Hematopoietic multipotent progenitor cell treated with erythropoietin and hydrocortisone succinate and interleukin-3 and kit ligand, for 17 days (in vitro differentiated cells): ENCODE data around the gene CS.
A peak's percentile ranks its signal among the peaks of the same experiment; 100 is the strongest.
"Not testable (repeated sequence)": the region's sequence is repeated elsewhere in the genome, so short reads cannot be mapped to it uniquely, and the experiment has no call there.

Experiments used
- DNase-seq: peaks from one replicate; pipeline ENCODE4 v3.0.0-alpha.2; 2015; ENCODE audit warnings: low spot score

The CS gene

GRCh38 chr12:56299853-56300643 is at the start of gene CS:
Gene CS (minus strand): TSS chr12:56300330. CDS start chr12:56300201, 129 bp downstream.
- DNase-seq, result peak; percentile 99

GRCh38 chr12:56348776-56349175 is 48.6 kb upstream of the CS start:
- DNase-seq, result no peak

- not testable (repeated sequence) for DNase-seq
Measured at GRCh38 chr12:56347255-56347654, 47.1 kb upstream of the CS start.

- no peak for DNase-seq
Measured at GRCh38 chr12:56346675-56347074, 46.5 kb upstream of the CS start.

GRCh38 chr12:56342290-56342689 is 42.2 kb upstream of the CS start:
- DNase-seq, result not testable (repeated sequence)

- no peak for DNase-seq
Measured at GRCh38 chr12:56341616-56342015, 41.5 kb upstream of the CS start.

GRCh38 chr12:56339158-56339422 is 39.0 kb upstream of the CS start:
- DNase-seq, result no peak

GRCh38 chr12:56338308-56339157 is 38.4 kb upstream of the CS start, which contains the start of gene IL23A:
Gene IL23A (plus strand): TSS chr12:56338884. CDS start chr12:56339045, 161 bp downstream.
- no peak for DNase-seq

- no peak for DNase-seq
Measured at GRCh38 chr12:56337753-56338251, 37.7 kb upstream of the CS start.

GRCh38 chr12:56336361-56337167 is 36.4 kb upstream of the CS start:
- DNase-seq, result no peak

- not testable (repeated sequence) for DNase-seq
Measured at GRCh38 chr12:56335527-56335926, 35.4 kb upstream of the CS start.

- DNase-seq, result no peak
Measured at GRCh38 chr12:56334490-56334793, 34.3 kb upstream of the CS start.

GRCh38 chr12:56333679-56334489 is 33.8 kb upstream of the CS start, which contains the start of gene PAN2:
Gene PAN2 (minus strand): TSS chr12:56334000. CDS start chr12:56333094, 906 bp downstream.
- DNase-seq, result peak; percentile 92

GRCh38 chr12:56333197-56333678 is 33.1 kb upstream of the CS start:
- no peak for DNase-seq

GRCh38 chr12:56332512-56333196 is 32.5 kb upstream of the CS start:
- no peak for DNase-seq

GRCh38 chr12:56330936-56331490 is 30.9 kb upstream of the CS start:
- no peak for DNase-seq

GRCh38 chr12:56326533-56326932 is 26.4 kb upstream of the CS start:
- no peak for DNase-seq

GRCh38 chr12:56326126-56326525 is 26.0 kb upstream of the CS start:
- DNase-seq, result no peak

GRCh38 chr12:56324206-56324605 is 24.1 kb upstream of the CS start:
- DNase-seq, result no peak

GRCh38 chr12:56321610-56322009 is 21.5 kb upstream of the CS start:
- DNase-seq, result not testable (repeated sequence)
